ENCODE measurements around the gene SYT1.
A peak's percentile ranks its signal among the peaks of the same experiment; 100 is the strongest.

Gene SYT1

GRCh38 chr12:79373896-79374499 lies 509.4 kb downstream of the SYT1 start:
- Histone ChIP-seq H3K9me3 (ENCODE audit: control insufficient read depth, insufficient read depth, low read depth, low read length) (no peaks in the 10 kb centered on the region), H3K4me3 (ENCODE audit: low read depth, low read length) (no peak overlapping the region), H3K36me3 (ENCODE audit: control insufficient read depth in 2 of 2, insufficient read depth in 1 of 2, low read length in 2 of 2) (no peaks in the 10 kb centered on the region), H3K4me1 (ENCODE audit: control insufficient read depth, insufficient read depth, low read length) (peaks cover 2% of the 10 kb centered on the region; the same call in 1 of the 2 replicates), H3K27ac (ENCODE audit: extremely low read depth, low read depth, low read length) (no peak overlapping the region)
- POLR2A ChIA-PET, result no interaction called here
- no peak for TF ChIP-seq ZNF623 (tag by site-specific recombination; IDR thresholded peaks at IDR 0.05)
- no peak for TF ChIP-seq YY1 (tag by site-specific recombination; IDR thresholded peaks at IDR 0.05)
- TF ChIP-seq ZNF654 (tag by site-specific recombination; IDR thresholded peaks at IDR 0.05; ENCODE audit: low read depth), result peak; percentile 57
- TF ChIP-seq ZBTB48 (tag by site-specific recombination; IDR thresholded peaks at IDR 0.05), result no peak
- CTCF ChIA-PET, result interaction anchor here (0.6 to 0.7 kb wide), 8 partner anchors 29 to 1408 kb away, joined by 3 to 4 read pairs (median 4); no protein-coding TSS in a partner anchor

DNA sequence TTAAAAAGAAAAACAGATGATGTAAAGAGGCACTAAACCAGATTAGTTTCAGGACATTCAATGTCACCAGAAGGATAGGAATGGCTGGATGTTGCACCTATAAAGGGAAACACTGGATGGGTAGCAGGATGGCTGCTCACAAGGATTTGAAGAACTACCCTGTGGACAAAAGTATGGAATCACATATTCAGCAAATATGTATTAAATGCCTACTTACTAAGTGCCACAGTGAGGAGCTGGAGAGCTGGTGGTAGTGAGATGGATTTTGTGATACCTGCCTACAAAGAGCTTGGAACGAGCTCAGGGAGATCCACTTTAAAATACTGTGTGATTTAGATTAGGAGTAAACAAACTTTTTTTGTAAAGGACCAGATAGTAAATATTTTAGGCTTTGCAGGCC lies 510.0 kb downstream of the SYT1 start:
- ChIA-PET POLR2A (no interaction called here), CTCF (interaction anchor here (0.6 to 0.7 kb wide), 5 partner anchors 30 to 1151 kb away, joined by 3 to 4 read pairs (median 3); no protein-coding TSS in a partner anchor)
- H3K9me3 ChIP-seq (ENCODE audit: control insufficient read depth, insufficient read depth, low read depth, low read length), result no peaks in the 10 kb centered on the region

More for the DNA sequence above, 510.0 kb downstream of the SYT1 start:
- no peak overlapping the region for H3K4me3 ChIP-seq (ENCODE audit: low read depth, low read length)
- TF ChIP-seq SALL2 (tag by site-specific recombination; IDR thresholded peaks at IDR 0.05; ENCODE audit: borderline replicate concordance), result no peak
- no peak for TF ChIP-seq ZNF664 (tag by site-specific recombination; IDR thresholded peaks at IDR 0.05)
- TF ChIP-seq REPIN1 (tag by site-specific recombination; IDR thresholded peaks at IDR 0.05; ENCODE audit: low read depth), result no peak
- TF ChIP-seq KLF9 (tag by site-specific recombination; IDR thresholded peaks at IDR 0.05; ENCODE audit: low read depth), result no peak
- TF ChIP-seq ZNF658 (tag by site-specific recombination; IDR thresholded peaks at IDR 0.05), result no peak
- TF ChIP-seq TSHZ1 (tag by site-specific recombination; IDR thresholded peaks at IDR 0.05; ENCODE audit: borderline replicate concordance), result no peak
- no peak for TF ChIP-seq ZNF677 (tag by site-specific recombination; IDR thresholded peaks at IDR 0.05)
- TF ChIP-seq, protein P1, sequence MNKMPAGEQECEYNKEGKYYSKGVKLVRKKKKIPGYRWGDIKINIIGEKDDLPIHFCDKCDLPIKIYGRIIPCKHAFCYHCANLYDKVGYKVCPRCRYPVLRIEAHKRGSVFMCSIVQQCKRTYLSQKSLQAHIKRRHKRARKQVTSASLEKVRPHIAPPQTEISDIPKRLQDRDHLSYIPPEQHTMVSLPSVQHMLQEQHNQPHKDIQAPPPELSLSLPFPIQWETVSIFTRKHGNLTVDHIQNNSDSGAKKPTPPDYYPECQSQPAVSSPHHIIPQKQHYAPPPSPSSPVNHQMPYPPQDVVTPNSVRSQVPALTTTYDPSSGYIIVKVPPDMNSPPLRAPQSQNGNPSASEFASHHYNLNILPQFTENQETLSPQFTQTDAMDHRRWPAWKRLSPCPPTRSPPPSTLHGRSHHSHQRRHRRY (tag by site-specific recombination; IDR thresholded peaks at IDR 0.05), result no peak
- TF ChIP-seq ZNF707 (tag by site-specific recombination; IDR thresholded peaks at IDR 0.05), result no peak
- TF ChIP-seq, protein P2, sequence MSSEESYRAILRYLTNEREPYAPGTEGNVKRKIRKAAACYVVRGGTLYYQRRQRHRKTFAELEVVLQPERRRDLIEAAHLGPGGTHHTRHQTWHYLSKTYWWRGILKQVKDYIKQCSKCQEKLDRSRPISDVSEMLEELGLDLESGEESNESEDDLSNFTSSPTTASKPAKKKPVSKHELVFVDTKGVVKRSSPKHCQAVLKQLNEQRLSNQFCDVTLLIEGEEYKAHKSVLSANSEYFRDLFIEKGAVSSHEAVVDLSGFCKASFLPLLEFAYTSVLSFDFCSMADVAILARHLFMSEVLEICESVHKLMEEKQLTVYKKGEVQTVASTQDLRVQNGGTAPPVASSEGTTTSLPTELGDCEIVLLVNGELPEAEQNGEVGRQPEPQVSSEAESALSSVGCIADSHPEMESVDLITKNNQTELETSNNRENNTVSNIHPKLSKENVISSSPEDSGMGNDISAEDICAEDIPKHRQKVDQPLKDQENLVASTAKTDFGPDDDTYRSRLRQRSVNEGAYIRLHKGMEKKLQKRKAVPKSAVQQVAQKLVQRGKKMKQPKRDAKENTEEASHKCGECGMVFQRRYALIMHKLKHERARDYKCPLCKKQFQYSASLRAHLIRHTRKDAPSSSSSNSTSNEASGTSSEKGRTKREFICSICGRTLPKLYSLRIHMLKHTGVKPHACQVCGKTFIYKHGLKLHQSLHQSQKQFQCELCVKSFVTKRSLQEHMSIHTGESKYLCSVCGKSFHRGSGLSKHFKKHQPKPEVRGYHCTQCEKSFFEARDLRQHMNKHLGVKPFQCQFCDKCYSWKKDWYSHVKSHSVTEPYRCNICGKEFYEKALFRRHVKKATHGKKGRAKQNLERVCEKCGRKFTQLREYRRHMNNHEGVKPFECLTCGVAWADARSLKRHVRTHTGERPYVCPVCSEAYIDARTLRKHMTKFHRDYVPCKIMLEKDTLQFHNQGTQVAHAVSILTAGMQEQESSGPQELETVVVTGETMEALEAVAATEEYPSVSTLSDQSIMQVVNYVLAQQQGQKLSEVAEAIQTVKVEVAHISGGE (tag by site-specific recombination; conservative IDR thresholded peaks at IDR 0.05; ENCODE audit: low read depth), result no peak
- TF ChIP-seq, protein P3, sequence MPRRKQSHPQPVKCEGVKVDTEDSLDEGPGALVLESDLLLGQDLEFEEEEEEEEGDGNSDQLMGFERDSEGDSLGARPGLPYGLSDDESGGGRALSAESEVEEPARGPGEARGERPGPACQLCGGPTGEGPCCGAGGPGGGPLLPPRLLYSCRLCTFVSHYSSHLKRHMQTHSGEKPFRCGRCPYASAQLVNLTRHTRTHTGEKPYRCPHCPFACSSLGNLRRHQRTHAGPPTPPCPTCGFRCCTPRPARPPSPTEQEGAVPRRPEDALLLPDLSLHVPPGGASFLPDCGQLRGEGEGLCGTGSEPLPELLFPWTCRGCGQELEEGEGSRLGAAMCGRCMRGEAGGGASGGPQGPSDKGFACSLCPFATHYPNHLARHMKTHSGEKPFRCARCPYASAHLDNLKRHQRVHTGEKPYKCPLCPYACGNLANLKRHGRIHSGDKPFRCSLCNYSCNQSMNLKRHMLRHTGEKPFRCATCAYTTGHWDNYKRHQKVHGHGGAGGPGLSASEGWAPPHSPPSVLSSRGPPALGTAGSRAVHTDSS (tag by site-specific recombination; IDR thresholded peaks at IDR 0.05), result no peak
- peaks cover 2% of the 10 kb centered on the region; the same call in 1 of the 2 replicates for H3K4me1 ChIP-seq (ENCODE audit: control insufficient read depth, insufficient read depth, low read length)
- no peak overlapping the region for H3K27ac ChIP-seq (ENCODE audit: extremely low read depth, low read depth, low read length)
- H3K36me3 ChIP-seq (ENCODE audit: control insufficient read depth in 2 of 2, insufficient read depth in 1 of 2, low read length in 2 of 2), result no peaks in the 10 kb centered on the region

Data from HEK293 (cell line).